ENCODE results near the gene DLG2.
"Not testable (repeated sequence)": the region's sequence is repeated elsewhere in the genome, so short reads cannot be mapped to it uniquely, and the experiment has no call there.

DLG2 gene

DNA sequence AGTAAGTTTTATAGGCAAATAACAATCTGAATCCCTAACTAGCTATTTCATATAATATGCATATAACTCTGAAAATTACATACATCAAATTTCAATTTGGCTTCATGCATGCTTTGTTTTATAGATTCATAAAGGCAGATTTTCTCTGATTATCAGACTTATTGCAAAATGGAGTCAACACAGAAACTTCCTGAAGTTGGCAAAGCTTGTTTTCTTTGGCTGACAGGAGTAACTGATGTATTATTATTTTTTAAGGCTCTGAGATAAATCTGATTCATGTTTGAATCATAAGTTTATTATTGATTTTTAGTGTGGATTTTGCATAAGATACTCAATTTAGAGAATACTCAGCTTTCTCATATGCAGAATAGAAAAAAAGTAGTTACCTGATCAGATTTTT, 1984.6 kb downstream of the DLG2 start:
- DNase-seq: no peak

GRCh38 chr11:83641511-83641910, 1985.6 kb downstream of the DLG2 start:
- no peak for DNase-seq

- no peak for DNase-seq
These were observed 1987.0 kb downstream of the DLG2 start for GRCh38 chr11:83639995-83640758.

DNA sequence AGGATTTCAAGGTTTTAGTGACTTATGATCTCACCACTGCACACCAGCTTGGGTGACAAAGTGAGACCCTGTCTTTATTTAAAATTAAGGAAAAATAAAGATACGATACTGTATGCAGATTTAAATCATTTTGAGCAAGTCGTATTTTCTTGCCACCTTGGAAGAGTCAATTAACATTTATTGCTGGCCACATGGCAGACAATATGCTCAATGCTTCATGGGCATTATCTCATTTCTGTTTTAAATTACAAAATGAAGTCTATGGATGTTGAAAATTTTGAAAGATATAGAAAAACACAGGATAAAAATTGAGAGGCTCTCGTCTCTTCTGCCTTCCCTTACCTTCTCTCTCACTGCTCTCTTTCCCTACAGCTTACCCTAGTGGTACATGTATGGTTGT, 1992.0 kb downstream of the DLG2 start:
- no peak for DNase-seq

DNA sequence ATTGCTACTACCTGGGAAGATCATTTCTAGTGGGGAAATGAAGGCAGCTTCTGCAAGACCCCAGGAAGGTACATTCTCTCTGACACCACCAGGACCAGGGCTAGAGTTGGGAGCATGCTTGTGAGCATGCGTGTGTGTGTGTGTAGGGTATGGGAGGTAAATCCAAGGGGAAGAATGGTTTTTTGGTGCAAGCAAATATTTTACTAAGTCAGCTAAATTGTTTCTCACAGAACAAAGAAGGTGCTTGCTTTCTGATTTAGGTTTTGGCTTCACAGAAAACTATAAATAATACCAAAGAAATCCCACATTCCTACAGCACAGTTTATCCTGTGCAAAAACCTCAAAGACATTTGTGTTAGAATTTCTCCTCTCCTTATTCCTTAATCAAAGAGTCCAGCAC, 1996.9 kb downstream of the DLG2 start:
- no peak for DNase-seq

DNA sequence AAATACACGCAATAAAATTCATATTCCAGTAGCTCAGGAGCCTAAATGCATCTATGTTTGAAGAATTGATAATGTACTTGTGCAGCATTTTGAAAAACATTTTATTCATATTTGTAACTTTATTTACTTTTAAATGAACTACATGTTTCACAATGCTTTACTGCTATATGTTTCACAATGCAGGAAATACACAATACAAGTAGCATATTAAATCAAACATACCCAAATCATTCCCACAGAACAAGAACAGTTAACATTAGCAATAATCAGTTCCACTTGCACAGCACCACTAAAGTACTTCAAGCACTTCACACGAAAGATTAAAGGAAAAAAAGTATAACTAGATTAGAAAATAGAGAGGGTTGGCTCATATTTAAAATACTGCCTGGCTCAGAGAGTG, 1997.4 kb downstream of the DLG2 start:
- DNase-seq: no peak

DNA sequence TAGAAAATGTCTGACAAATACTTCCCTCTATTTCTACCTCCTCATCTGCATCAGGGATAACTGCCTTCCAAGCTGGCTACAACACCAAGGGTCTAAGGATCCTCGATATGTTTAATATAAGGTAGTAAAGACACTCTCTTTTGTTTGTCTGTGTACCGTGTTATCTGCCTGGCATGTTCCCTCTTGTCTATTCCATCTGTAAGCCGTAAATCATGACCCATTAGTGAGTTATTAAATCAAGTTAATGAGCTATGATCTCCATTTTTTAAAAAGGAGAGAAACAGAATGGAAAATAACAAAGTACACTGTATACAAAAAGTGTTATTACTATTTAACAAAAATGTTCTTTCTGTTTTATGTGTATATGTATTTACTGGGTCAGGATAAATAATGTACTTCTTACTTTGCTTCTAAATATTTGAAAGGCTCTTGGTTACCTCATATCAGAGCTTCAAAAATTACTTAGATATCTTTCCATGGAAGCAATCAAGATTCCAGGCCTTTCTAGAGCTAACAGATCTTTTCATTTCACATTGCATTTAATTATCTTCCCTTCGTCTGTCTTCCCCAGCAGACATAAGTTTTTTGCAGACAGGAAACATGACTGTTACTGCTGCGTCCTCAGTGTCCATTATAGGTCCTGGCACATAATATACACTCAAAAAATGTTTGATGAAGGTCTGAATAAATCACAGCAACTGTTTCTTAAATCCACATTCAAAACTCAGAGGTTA, 1998.4 kb downstream of the DLG2 start:
- DNase-seq: no peak

- no peak for DNase-seq
These were observed 2001.8 kb downstream of the DLG2 start for GRCh38 chr11:83625336-83625735.

GRCh38 chr11:83617671-83618070, 2009.5 kb downstream of the DLG2 start:
- no peak for DNase-seq

DNA sequence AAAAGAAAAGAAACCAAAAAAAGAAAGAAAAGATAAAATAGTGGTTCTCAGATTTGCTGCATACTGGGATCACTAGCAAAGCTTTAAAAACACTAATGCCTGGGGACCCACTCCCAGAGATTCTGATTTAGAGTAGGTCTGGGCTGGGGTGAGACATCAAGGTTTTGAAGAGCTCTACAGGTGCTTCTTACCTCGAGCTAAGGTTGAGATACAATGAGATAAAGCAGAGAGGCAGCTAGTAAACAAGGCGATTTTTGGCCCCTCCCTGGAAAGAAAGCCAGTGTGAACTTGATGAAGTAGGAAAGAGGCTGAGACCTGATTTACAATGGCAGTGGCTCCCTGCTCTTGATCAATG, 2013.4 kb downstream of the DLG2 start:
- DNase-seq: no peak

GRCh38 chr11:83612891-83613766, 2014.0 kb downstream of the DLG2 start:
- DNase-seq: no peak

- no peak for DNase-seq
These were observed 2015.5 kb downstream of the DLG2 start for GRCh38 chr11:83611600-83611999.

DNA sequence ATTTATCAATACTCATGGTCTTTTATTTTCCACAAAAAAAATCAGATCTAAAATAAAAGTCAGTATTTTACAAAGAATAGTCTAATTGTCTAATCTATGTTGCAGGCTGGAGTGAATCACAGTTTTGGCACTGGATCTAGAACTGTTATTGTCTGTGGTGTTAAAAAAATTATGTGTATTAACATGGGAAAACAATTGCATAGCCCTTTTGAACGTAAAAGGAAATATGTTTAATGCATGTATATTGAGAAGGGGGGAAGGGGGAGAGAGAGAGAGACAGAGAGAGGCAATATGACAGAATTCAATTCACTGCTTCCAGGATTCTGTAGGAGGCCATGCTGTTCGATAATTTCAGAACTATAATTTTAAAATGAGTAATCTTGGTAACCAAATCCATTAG, 2016.1 kb downstream of the DLG2 start:
- no peak for DNase-seq

- DNase-seq: no peak
These were observed 2018.0 kb downstream of the DLG2 start for GRCh38 chr11:83609191-83609590.

DNA sequence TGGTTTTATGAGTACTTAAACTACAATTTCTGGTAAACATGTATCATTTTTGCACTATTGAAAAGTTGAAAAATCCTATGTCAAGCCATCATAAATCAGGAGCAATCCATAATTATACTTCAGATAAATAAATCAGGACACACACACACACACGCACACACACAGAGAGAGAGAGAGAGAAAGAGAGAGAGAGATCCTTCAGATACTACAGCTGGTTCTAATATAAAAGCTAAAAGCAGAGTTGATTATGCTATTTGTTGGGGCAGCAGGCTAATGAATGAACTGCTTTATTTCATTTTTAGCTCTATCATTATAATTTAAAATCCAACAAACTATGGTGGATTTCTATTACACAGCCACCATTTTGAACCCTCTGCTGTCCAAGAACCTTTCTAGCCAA, 2018.6 kb downstream of the DLG2 start:
- no peak for DNase-seq

- no peak for DNase-seq
These were observed 2025.1 kb downstream of the DLG2 start for GRCh38 chr11:83601914-83602527.

- no peak for DNase-seq
These were observed 2025.8 kb downstream of the DLG2 start for GRCh38 chr11:83601201-83601913.

DNA sequence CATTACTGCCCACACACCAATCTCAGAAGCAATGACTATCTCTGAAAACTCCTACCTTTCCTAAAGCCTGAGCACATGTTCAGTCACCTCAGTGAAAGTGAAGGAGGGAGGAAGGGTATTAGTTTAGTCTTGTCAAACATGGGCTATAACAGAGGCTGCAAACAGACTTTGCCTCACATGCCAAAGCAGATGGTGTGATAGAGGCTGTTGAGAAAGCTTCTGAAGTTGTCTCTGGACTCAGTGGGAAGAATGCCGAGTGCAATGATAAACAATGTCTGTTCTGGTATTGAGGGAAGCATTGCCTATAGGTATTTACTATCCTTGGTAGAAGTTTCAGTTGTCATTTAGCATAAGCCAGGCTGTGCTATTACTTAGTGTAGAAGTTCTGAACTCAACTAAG, 2026.5 kb downstream of the DLG2 start:
- no peak for DNase-seq

DNA sequence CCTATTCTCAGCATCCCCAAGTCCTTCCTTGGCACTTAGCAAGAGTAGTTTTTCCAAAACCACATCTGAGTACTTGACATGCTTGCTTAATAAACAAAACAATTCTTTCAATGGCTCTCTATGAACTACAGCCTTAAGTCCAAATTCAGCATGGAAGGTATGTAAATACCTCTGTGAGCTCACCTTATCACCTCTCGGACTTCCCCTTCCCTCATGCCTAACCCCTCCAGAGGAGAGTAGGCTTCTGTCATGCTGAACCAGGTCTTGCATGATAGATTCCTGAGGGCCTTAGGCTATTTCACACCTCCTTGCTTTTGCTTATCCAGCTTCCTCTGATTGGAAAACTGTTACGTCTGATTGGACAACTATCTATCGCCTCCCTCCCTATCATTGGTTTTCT, 2028.1 kb downstream of the DLG2 start:
- DNase-seq: no peak

DNA sequence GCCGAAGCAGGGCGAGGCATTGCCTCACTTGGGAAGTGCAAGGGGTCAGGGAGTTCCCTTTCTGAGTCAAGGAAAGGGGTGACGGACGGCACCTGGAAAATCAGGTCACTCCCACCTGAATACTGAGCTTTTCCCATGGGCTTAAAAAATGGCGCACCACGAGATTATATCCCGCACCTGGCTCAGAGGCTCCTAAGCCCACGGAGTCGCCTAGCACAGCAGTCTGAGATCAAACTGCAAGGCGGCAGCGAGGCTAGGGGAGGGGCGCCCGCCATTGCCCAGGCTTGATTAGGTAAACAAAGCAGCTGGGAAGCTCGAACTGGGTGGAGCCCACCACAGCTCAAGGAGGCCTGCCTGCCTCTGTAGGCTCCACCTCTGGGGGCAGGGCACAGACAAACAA, 2039.3 kb downstream of the DLG2 start:
- DNase-seq: not testable (repeated sequence)

GRCh38 chr11:83583757-83584366, 2043.3 kb downstream of the DLG2 start:
- no peak for DNase-seq

GRCh38 chr11:83574519-83574918, 2052.6 kb downstream of the DLG2 start:
- no peak for DNase-seq
